Tibial nerve (tissue), 4 donors: ENCODE measurements around the gene SPATA46. TPM values are rescaled to one million over a fixed set of nuclear protein-coding genes. Genes with fewer than 3 reads are reported as not detected.

Experiments
- DNase-seq, 2 donors: peaks; one replicate each; pipeline ENCODE4 v3.0.0-alpha.2; 2019; ENCODE audit warnings: low spot score in 2 of 2
- H3K27ac ChIP-seq, 4 donors: fragments of 200-600 bp; sonication (generic) in 3 of 4; one replicate each; pipeline ENCODE4 v1.5.1; 2017 to 2019; ENCODE audit warnings: mild to moderate bottlenecking in 1 of 4
- H3K27me3 ChIP-seq, 2 donors: fragments of 200-600 bp; sonication (generic) in 1 of 2; one replicate each; pipeline versions ENCODE4 v1.5.1 to v1.6.0; 2017 to 2019
- H3K36me3 ChIP-seq, 3 donors: fragments of 200-600 bp; sonication (generic); one replicate each; pipeline ENCODE4 v1.5.1; 2018 to 2019
- H3K4me1 ChIP-seq, 4 donors: fragments of 200-600 bp; sonication (generic) in 3 of 4; one replicate each; pipeline ENCODE4 v1.5.1; 2017 to 2019
- H3K4me3 ChIP-seq, 4 donors: fragments of 200-600 bp; sonication (generic) in 3 of 4; one replicate each; pipeline ENCODE4 v1.5.1; 2017 to 2019; ENCODE audit warnings: mild to moderate bottlenecking in 1 of 4, moderate library complexity in 1 of 4
- H3K9me3 ChIP-seq, 4 donors: fragments of 200-600 bp; sonication (generic) in 3 of 4; one replicate each; pipeline ENCODE4 v1.5.1; 2017 to 2019
- CTCF ChIP-seq, 5 experiments: fragments of 200-600 bp in 3 of 5; fragments of 450-650 bp in 2 of 5; sonication (generic) in 3 of 5; IDR thresholded peaks; one replicate each; pipeline ENCODE4 v1.5.1; 2016 to 2019; ENCODE audit warnings: antibody characterized with exemption in 5 of 5, mild to moderate bottlenecking in 3 of 5, moderate library complexity in 2 of 5
- EP300 ChIP-seq, 2 donors: sonication (generic); formaldehyde crosslinking; IDR thresholded peaks; one replicate each; pipeline ENCODE4 v1.6.1; 2017; ENCODE audit warnings: antibody characterized with exemption in 2 of 2, mild to moderate bottlenecking in 1 of 2
- POLR2A ChIP-seq, 2 donors: fragments of 450-650 bp; IDR thresholded peaks; one replicate each; pipeline ENCODE4 v1.6.1; 2017; ENCODE audit warnings: antibody characterized with exemption in 2 of 2, mild to moderate bottlenecking in 2 of 2, moderate library complexity in 2 of 2
- WGBS, 2 donors: methylation state at CpG; one replicate each; pipeline ENCODE4 v1.1.5; 2018; 5-methylcytosine and 5-hydroxymethylcytosine counted together
- total RNA-seq, 4 donors: library from RNA; depleted of rRNA; stranded (reverse); fragments of >200 nt; gene quantifications; one replicate each; pipeline ENCODE4 v1.1.0, GENCODE V29; 2016

SPATA46 gene
- total RNA-seq, 4 donors from 2014 or later: not detected

GRCh38 chr1:162417650-162418049 is 41.0 kb upstream of the SPATA46 start:
- DNase-seq: no peak
- Histone ChIP-seq H3K4me3 (no peak overlapping the region), H3K27ac (no peak overlapping the region), H3K36me3 (no peaks in the 10 kb centered on the region), H3K9me3 (no peaks in the 10 kb centered on the region), H3K27me3 (no peaks in the 10 kb centered on the region), H3K4me1 (no peaks in the 10 kb centered on the region)
- TF ChIP-seq CTCF (IDR thresholded peaks at IDR 0.05) (no peak), EP300 (IDR thresholded peaks at IDR 0.05) (no peak), POLR2A (IDR thresholded peaks at IDR 0.05) (no peak)
- WGBS, 2 donors: 81 to 82% methylated on average over 7 of the region's 7 CpGs

- Histone ChIP-seq H3K27ac (no peak overlapping the region), H3K9me3 (no peaks in the 10 kb centered on the region), H3K27me3 (no peaks in the 10 kb centered on the region), H3K4me3 (no peak overlapping the region), H3K36me3 (no peaks in the 10 kb centered on the region), H3K4me1 (no peaks in the 10 kb centered on the region)
- TF ChIP-seq EP300 (IDR thresholded peaks at IDR 0.05) (no peak), POLR2A (IDR thresholded peaks at IDR 0.05) (no peak), CTCF (IDR thresholded peaks at IDR 0.05) (no peak)
- DNase-seq: no peak
- WGBS, 2 donors: 88 to 90% methylated on average over 2 of the region's 2 CpGs
Observed at GRCh38 chr1:162416909-162417308, 40.3 kb upstream of the SPATA46 start.

- no peak for TF ChIP-seq CTCF (IDR thresholded peaks at IDR 0.05)
- no peak for TF ChIP-seq POLR2A (IDR thresholded peaks at IDR 0.05)
- no peak for TF ChIP-seq EP300 (IDR thresholded peaks at IDR 0.05)
- no peak overlapping the region for H3K27ac ChIP-seq
- no peaks in the 10 kb centered on the region for H3K27me3 ChIP-seq
- H3K4me1 ChIP-seq: no peaks in the 10 kb centered on the region
- H3K9me3 ChIP-seq: no peaks in the 10 kb centered on the region
- no peaks in the 10 kb centered on the region for H3K36me3 ChIP-seq
- no peak overlapping the region for H3K4me3 ChIP-seq
- no peak for DNase-seq
Observed at GRCh38 chr1:162416215-162416614, 39.6 kb upstream of the SPATA46 start.

- TF ChIP-seq CTCF (IDR thresholded peaks at IDR 0.05) (no peak), POLR2A (IDR thresholded peaks at IDR 0.05) (no peak), EP300 (IDR thresholded peaks at IDR 0.05) (no peak)
- 61 to 79% methylated on average over 3 of the region's 3 CpGs for WGBS, 2 donors
- no peaks in the 10 kb centered on the region for H3K9me3 ChIP-seq
- H3K27me3 ChIP-seq: no peaks in the 10 kb centered on the region
- H3K27ac ChIP-seq: no peak within 1 kb of the TSS
- H3K36me3 ChIP-seq: no peaks in the 10 kb centered on the region
- H3K4me1 ChIP-seq: no peaks in the 10 kb centered on the region
- DNase-seq: no peak
- no peak within 1 kb of the TSS for H3K4me3 ChIP-seq
Observed at GRCh38 chr1:162412002-162412401, 35.3 kb upstream of the SPATA46 start, which contains the start of gene SH2D1B. Gene SH2D1B (minus strand): TSS chr1:162412136. CDS start chr1:162412016, 120 bp downstream.

- H3K9me3 ChIP-seq: no peaks in the 10 kb centered on the region
- no peak overlapping the region for H3K27ac ChIP-seq
- DNase-seq: no peak
- peaks cover 0 to 11% (median 5%) of the 10 kb centered on the region in 4 donors for H3K4me1 ChIP-seq
- no peak for TF ChIP-seq POLR2A (IDR thresholded peaks at IDR 0.05)
- TF ChIP-seq CTCF (IDR thresholded peaks at IDR 0.05): no peak
- TF ChIP-seq EP300 (IDR thresholded peaks at IDR 0.05): no peak
- no peaks in the 10 kb centered on the region for H3K27me3 ChIP-seq
- H3K36me3 ChIP-seq: no peaks in the 10 kb centered on the region
- no peak overlapping the region for H3K4me3 ChIP-seq
- 95 to 96% methylated on average over 1 of the region's 1 CpG for WGBS, 2 donors
Observed at GRCh38 chr1:162407539-162407938, 30.9 kb upstream of the SPATA46 start.
